ENCODE results near the gene LETM1.

LETM1 gene

DNA sequence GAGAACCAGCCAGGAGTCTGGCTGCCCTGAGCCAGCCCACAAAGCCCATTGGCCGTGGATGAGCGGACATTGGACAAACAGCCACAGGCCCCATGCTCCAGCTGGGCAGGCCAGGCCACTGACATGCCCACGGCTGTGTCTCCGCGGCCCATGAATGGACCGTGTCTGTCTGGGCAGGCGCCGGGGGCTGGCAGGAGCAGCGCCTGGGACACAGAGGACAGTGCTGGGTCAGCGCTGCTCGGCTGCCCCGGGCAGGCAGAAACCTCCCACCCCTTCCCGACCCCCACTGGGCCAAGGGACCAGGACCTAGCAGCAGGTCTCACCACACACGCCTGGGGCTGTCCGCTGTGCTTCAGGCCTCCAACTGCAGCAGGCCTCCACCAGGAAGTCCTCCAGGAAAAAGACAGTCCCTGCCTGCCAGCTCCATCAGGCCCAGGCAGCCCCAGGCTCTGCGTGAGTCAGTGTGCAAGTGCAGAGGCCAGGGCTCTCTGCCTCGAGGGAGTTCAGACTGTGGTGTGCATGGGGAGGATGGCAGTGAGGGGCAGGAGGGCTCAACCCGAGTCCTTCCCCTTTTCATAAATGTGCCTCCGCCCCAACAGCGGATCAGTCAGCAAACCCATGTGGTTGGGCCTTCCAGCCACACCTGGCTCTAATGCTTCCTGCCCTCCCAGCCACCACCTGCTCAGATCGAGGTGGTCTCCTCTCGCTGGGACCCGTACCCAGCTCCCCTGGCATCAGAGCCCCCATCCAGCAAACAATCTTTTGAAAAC is 80.0 kb downstream of the LETM1 start:
- no peak for DNase-seq

DNA sequence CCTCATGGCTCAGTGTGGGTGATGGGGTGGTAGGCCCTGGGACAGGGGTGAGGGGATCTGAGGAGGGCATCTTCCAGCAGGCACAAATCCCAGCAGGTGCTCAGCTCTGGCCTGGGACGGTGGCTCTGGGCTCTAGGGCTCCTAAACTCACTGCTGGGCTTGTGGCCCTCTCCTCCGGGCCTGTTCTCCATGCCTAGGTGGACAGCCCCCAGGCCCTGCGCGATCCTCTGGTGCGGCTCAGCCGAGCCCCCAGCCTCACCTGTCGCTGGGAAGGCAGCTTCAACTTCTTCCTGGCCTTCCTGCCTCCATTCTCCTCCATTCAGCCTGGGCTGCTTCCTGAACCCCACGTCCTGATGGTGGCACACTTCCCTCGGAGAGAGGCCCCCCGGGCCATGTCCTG is 82.2 kb downstream of the LETM1 start:
- DNase-seq = no peak

- no peak for DNase-seq
Measured at GRCh38 chr4:1772853-1773538, 83.0 kb downstream of the LETM1 start.

DNA sequence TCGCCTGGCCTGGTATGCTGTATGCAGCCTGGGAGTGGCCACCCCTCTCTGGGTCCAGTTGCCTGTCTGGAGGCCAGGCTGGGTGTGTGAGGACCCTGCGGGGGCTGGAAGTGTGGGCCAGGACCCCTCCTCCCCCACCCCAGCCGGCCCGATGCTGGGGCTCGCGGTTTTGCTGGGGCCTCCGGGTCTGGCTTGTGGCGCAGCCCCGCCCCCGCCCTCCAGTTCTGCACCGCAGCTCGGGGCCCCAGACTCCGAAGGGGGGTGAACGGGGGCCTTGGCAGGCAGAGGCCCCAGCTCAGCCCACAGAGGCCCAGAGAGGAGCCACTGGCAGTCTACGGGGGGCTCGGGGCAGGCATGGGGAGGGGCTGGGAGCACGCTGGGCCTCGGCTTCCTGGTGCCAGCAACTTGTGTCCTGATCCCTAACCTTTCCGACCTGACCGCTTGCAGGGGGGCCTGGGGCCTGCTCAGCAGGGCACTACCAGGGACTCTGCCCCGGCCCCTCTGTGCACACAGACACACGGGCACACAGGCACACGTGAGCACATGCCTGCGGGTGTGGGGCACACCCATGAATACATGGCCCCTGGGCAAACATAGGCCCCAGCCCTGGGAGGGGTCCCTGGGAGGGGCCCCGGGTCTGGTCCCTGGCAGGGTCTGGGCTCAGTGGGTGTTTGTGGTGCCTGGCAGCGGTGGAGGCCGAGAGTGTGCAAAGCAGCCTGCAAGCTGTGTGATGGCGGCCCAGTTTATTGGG is 84.2 kb downstream of the LETM1 start:
- DNase-seq = no peak

DNA sequence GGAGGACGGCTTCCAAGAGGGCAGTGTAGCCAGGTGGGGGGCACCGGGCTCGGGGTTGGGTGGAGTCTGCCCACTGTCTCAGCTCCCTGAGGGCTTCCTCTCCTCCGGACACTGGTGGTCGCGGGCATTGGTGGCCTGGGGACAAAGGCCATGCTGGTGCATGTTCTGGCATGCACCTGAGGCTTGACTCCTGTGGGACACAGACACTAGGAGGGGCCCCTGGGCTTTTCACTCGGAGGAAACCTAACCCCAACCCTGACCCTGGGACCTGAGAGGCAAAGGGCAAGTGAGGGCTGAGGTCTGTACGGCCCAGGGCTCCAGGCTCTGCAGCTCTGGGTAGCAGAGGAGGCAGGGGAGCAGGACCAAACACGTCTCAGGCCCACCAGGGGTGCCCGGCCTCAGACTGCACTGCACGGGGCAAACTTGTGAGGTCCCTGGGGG is 85.1 kb downstream of the LETM1 start:
- no peak for DNase-seq

DNA sequence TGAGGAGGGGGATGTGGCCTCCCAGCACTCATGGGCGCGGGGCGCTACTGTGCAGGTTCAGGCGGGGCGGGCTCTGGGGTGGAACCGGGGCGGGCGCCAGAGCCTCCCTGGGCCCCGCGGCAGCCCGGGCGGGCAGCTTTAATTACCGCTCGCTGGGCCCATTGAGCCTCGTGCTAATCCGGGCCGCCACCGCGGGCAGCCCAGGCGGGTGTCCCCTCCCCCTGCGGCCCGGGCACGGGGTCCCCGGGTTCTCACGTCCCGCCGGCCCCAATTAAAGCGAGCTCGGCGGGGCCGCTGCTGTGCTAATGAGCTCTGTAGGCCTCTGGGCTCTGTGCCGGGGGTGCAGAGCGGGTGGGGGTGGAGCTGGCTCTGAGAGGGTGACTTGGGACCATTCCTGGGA is 85.7 kb downstream of the LETM1 start:
- DNase-seq = no peak

GRCh38 chr4:1769692-1770091 is 86.3 kb downstream of the LETM1 start:
- DNase-seq = no peak

- no peak for DNase-seq
Measured at GRCh38 chr4:1768367-1769034, 87.5 kb downstream of the LETM1 start.

DNA sequence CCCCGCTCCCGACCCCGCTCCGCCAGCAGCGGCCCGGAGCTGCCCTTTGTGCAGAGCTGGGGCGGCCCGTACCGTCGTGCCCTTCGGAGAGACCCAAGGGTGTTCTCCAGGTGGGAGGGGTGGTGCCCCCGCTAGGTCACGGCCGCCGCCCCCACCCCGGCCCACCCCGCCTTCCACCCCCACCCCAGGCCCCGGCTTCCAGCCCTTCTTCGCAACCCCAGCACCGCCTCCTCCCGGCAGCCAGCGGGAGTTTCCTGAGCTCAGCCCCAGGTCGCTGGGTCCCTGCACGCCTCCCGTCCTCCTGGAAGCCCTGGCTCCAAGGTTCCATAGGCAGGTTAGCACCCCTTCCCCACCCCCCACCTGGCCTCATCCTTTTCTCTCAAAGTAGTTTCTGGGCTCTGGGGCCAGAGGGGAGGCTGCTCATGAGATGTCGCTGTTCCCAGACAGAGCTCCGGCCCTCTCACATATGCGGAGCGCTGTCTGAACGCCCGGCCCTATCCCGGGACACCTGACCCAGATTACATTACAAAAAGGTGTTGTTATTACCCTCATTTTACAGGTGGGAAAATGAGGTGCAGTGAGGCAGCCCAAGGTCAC is 88.1 kb downstream of the LETM1 start:
- DNase-seq = peak; percentile 51 to 61

DNA sequence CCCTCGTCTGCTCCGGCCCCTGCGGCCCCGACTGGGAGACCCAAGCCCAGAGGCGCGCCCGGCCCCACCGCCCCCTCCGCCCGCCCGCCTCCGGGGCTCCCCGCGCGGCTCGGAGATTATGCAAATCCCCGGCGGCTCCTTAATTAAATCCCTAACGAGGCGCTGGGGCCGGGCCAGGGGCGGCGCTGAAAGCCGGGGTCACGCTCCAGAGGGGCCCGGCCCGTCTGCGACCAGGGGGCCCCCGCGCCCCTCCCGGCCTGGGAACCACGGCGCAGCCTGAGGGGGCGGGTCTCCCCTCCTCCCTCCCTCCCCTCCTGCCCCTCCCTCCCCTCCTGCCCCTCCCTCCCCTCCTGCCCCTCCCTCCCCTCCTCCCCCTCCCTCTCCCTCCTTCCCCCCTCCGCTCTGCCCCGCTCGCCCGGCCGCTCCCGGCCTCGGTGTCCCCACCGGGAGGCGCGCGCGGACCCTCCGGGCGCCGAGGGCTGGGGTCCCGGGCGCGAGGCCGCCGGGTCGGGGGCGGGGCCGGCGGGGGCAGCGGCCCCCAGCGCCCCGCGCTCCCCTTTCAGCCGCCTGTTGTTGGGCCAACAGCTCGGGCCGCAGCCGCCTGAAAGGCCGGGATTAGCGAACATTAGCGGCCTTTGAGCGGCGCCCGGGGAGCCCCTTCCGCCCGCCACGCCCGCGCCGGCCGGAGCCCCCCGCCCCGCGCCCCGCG is 88.7 kb downstream of the LETM1 start:
- no peak for DNase-seq

- no peak for DNase-seq
Measured at GRCh38 chr4:1766106-1767060, 89.6 kb downstream of the LETM1 start.

DNA sequence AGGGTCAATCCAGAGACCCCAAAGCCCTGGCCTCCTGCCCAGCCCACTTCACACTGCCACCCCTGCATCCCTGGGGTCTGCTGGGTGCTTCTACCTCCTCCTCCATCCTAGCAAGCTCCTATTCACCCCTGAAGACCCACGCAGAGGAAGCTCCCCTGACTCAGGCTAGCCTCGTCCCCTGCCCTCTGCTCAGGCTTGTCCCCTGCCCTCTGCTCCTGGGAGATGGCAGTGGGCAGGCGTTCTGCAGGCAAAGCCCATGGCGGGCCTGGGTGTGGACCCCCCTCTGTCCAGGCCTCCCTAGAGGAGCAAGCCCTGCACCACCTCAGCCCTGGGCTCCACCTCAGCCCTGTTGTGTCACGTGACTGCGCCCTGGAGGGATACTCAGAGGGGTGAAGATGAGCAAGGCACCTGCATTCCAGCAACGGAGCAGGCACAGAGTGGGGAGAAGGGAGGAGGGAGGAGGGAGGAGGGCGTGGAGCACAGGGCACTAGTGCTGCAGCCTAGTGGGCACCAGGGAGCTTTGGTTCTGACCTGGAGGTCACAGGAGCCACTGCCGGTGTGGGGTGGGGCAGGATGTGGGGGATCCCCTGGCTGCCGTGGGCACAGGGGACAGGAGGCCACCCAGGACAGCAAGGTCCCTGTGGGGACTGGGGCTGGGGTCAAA is 90.4 kb downstream of the LETM1 start:
- DNase-seq = no peak

DNA sequence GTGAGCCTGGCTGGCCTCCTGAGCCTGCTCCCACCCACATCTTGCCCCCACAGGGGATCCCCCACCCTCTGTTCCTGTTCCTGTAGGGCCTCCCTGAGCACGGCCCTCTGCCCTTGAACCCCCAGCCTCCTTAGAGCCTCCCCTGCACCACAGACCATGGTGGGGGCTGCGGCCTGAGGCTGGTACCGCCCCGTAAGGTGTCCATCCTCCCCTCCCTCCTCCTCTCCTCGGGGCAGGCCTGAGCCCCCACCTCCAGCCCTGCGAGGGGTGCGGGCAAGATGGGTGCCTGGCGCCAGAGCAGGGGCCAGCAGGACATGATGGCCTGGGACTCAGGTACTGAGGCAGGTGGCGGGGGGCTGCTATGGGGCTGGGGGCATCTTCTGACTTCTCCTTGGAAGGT is 91.3 kb downstream of the LETM1 start:
- DNase-seq = no peak

- no peak for DNase-seq
Measured at GRCh38 chr4:1763550-1764080, 92.3 kb downstream of the LETM1 start.

GRCh38 chr4:1763070-1763549 is 92.8 kb downstream of the LETM1 start:
- no peak for DNase-seq

GRCh38 chr4:1762264-1763010 is 93.5 kb downstream of the LETM1 start:
- DNase-seq = no peak
